Body of pancreas (tissue), 4 donors: ENCODE data around the gene NHSL1. TPM values are rescaled to one million over a fixed set of nuclear protein-coding genes. Genes with fewer than 3 reads are reported as not detected.

ENCODE experiments used
- ATAC-seq: fragments of 150-250 bp; one replicate; pipeline ENCODE4 v1.9.1; 2016
- DNase-seq, 4 donors: peaks; one replicate each; pipeline ENCODE4 v3.0.0-alpha.2; 2019
- H3K27ac ChIP-seq, 4 donors: fragments of 200-600 bp; sonication (generic); 1 replicate in 3 of 4; 2 replicates in 1 of 4; pipeline versions ENCODE4 v1.5.1 to v1.6.1; 2016 to 2019; ENCODE audit warnings: mild to moderate bottlenecking in 1 of 4, mixed read lengths in 1 of 4, moderate library complexity in 1 of 4
- H3K27me3 ChIP-seq, 2 donors: fragments of 200-600 bp; sonication (generic); one replicate each; pipeline ENCODE4 v1.6.0; 2016; ENCODE audit warnings: mild to moderate bottlenecking in 1 of 2
- H3K36me3 ChIP-seq, 2 donors: fragments of 200-600 bp; sonication (generic); replicated peaks in 1 of 2; 2 replicates each; pipeline ENCODE4 v1.5.1; 2016; ENCODE audit warnings: low read depth in 2 of 2; ENCODE audit not compliant: insufficient read depth in 1 of 2
- H3K4me1 ChIP-seq: fragments of 200-600 bp; sonication (generic); one replicate; pipeline ENCODE4 v1.6.0; 2016
- H3K4me3 ChIP-seq, 2 donors: fragments of 200-600 bp; sonication (generic); 1 replicate in 1 of 2; 2 replicates in 1 of 2; pipeline ENCODE4 v1.5.1; 2016 to 2019
- H3K9me3 ChIP-seq, 3 donors: fragments of 200-600 bp; sonication (generic); 1 replicate in 2 of 3; 2 replicates in 1 of 3; pipeline ENCODE4 v1.5.1; 2016
- CTCF ChIP-seq, 7 experiments: fragments of 450-650 bp in 4 of 7; fragments of 200-600 bp in 3 of 7; sonication (generic) in 3 of 7; IDR thresholded peaks; one replicate each; pipeline ENCODE4 v1.5.1; 2016 to 2019; ENCODE audit warnings: antibody characterized with exemption in 7 of 7
- POLR2A ChIP-seq, 3 donors: fragments of 450-650 bp; IDR thresholded peaks; one replicate each; pipeline ENCODE4 v1.6.1; 2016; ENCODE audit warnings: antibody characterized with exemption in 3 of 3, mild to moderate bottlenecking in 2 of 3
- WGBS, 2 donors: methylation state at CpG; one replicate each; pipeline ENCODE4 v1.1.5; 2017; 5-methylcytosine and 5-hydroxymethylcytosine counted together
- intact Hi-C: fragments of 100-400 bp; cut with DNase I; formaldehyde crosslinking; loops from one replicate; pipeline ENCODE4 v1.15.1; 2023
- total RNA-seq, 2 donors: library from RNA; depleted of rRNA; stranded (reverse); fragments of >200 nt; gene quantifications; one replicate each; pipeline ENCODE4 v1.1.0, GENCODE V29; 2016

Gene NHSL1
- total RNA-seq, 2 donors from 2014 or later, result 5.2 to 7.3 TPM

- TF ChIP-seq POLR2A (IDR thresholded peaks at IDR 0.05) (no peak), CTCF (IDR thresholded peaks at IDR 0.05) (no peak)
- no peak overlapping the region for H3K4me3 ChIP-seq
- intact Hi-C loops, result no loop called here
- H3K27me3 ChIP-seq, result no peaks in the 10 kb centered on the region
- no peak overlapping the region for H3K27ac ChIP-seq
- peaks cover 0 to 2% of the 10 kb centered on the region in 2 donors for H3K36me3 ChIP-seq
- H3K4me1 ChIP-seq, result no peaks in the 10 kb centered on the region
- DNase-seq (no peak), ATAC-seq (no peak)
- no peaks in the 10 kb centered on the region for H3K9me3 ChIP-seq
- 82 to 94% methylated on average over 10 of the region's 10 CpGs for WGBS, 2 donors
Observed at GRCh38 chr6:138421608-138422007, 77.7 kb downstream of the NHSL1 start.

DNA sequence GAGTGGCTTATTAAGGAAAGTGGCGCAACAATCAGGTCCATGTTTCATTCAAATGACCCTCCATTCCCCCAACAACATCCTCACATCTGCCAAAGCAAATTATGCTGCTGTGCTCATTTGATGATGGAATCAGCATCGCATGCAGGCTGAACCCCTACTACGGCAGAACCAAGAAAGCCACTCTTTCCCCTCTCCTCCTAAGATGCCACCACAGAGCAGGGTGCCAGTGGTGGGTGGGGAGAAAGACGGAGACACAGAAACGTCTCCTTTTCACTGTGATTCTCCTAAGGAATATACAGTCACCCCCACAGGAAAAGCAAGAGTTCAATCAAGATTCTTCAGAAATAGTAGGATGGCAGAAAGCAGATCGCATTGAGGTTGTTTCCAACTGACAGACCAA, 78.2 kb downstream of the NHSL1 start:
- H3K4me3 ChIP-seq, result no peak overlapping the region
- H3K9me3 ChIP-seq, result no peaks in the 10 kb centered on the region
- TF ChIP-seq CTCF (IDR thresholded peaks at IDR 0.05), result no peak
- TF ChIP-seq POLR2A (IDR thresholded peaks at IDR 0.05), result no peak
- WGBS, 2 donors, result 67 to 86% methylated on average over 6 of the region's 6 CpGs
- no peak overlapping the region for H3K27ac ChIP-seq
- ATAC-seq (no peak), DNase-seq (no peak)
- H3K36me3 ChIP-seq, result peaks cover 0 to 2% of the 10 kb centered on the region in 2 donors
- intact Hi-C loops, result no loop called here
- no peaks in the 10 kb centered on the region for H3K4me1 ChIP-seq
- no peaks in the 10 kb centered on the region for H3K27me3 ChIP-seq

- TF ChIP-seq CTCF (IDR thresholded peaks at IDR 0.05), result no peak
- TF ChIP-seq POLR2A (IDR thresholded peaks at IDR 0.05), result no peak
- WGBS, 2 donors, result 91 to 95% methylated on average over 4 of the region's 4 CpGs
Observed at GRCh38 chr6:138420356-138420755, 78.9 kb downstream of the NHSL1 start.

GRCh38 chr6:138419766-138420165, 79.5 kb downstream of the NHSL1 start:
- DNase-seq (no peak), ATAC-seq (no peak)
- Histone ChIP-seq H3K36me3 (peaks cover 0 to 2% of the 10 kb centered on the region in 2 donors), H3K4me3 (no peak overlapping the region), H3K9me3 (no peaks in the 10 kb centered on the region), H3K27ac (no peak overlapping the region), H3K4me1 (no peaks in the 10 kb centered on the region), H3K27me3 (no peaks in the 10 kb centered on the region)
- intact Hi-C loops, result no loop called here
- no peak for TF ChIP-seq POLR2A (IDR thresholded peaks at IDR 0.05)
- no peak for TF ChIP-seq CTCF (IDR thresholded peaks at IDR 0.05)
- 90 to 92% methylated on average over 2 to 3 of the region's 3 CpGs for WGBS, 2 donors

More at GRCh38 chr6:138420356-138420755, 78.9 kb downstream of the NHSL1 start:
- Histone ChIP-seq H3K27me3 (no peaks in the 10 kb centered on the region), H3K36me3 (peaks cover 0 to 2% of the 10 kb centered on the region in 2 donors), H3K4me3 (no peak overlapping the region), H3K9me3 (no peaks in the 10 kb centered on the region), H3K4me1 (no peaks in the 10 kb centered on the region), H3K27ac (no peak overlapping the region)
- no peak for DNase-seq
- ATAC-seq, result no peak
- intact Hi-C loops, result no loop called here

DNA sequence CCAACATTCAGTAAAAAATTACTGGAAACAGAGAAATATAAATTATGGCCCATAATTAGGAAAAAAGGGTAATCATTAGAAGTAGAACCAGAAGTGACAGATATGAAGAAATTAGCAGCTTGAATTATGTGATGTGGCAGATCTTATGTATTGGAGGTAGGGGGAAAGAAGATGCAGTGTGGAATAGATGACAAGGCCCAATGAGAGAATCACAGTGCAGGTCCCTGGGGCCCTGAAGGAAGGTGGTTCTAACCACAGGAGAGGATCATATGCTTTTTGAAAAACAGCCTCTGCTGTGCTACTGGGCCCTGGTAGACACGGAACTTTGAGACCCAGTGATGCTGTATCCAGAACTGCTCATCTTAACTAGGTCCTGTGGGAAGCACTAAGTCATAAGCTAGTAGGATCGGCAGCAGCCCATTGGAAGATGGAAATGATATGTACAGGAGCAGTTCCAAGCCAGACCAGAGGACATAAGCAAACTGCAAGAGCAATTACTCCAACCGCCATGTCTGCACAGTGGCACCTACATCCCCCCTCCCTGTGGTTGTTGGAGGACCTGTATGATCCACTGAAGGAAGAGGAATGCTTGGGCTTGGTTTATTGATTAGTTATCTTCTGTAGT, 81.1 kb downstream of the NHSL1 start:
- intact Hi-C loops, result no loop called here
- no peaks in the 10 kb centered on the region for H3K27me3 ChIP-seq
- no peak for DNase-seq
- H3K4me1 ChIP-seq, result no peaks in the 10 kb centered on the region
- ATAC-seq, result no peak
- H3K9me3 ChIP-seq, result no peaks in the 10 kb centered on the region
- TF ChIP-seq CTCF (IDR thresholded peaks at IDR 0.05), result no peak
- peaks cover 0 to 3% of the 10 kb centered on the region in 2 donors for H3K36me3 ChIP-seq
- H3K4me3 ChIP-seq, result no peak overlapping the region
- H3K27ac ChIP-seq, result no peak overlapping the region
- 95 to 96% methylated on average over 3 of the region's 3 CpGs for WGBS, 2 donors
